HG02852 (cell line): ENCODE results near the gene MEF2A.

Source experiments
- ATAC-seq: cut with Tn5 transposase; IDR thresholded peaks from one replicate; pipeline ENCODE4 v1.9.1; 2021; ENCODE audit warnings: mild to moderate bottlenecking, moderate library complexity; ENCODE audit not compliant: unreplicated experiment

The MEF2A gene

GRCh38 chr15:99702895-99703602 lies 137.3 kb downstream of the MEF2A start:
- ATAC-seq: no peak

GRCh38 chr15:99703603-99704443 lies 138.0 kb downstream of the MEF2A start:
- ATAC-seq: peak; percentile 63

GRCh38 chr15:99704444-99704838 lies 138.7 kb downstream of the MEF2A start:
- peak; percentile 67 for ATAC-seq

- ATAC-seq: no peak
Measured at GRCh38 chr15:99706557-99707303, 140.9 kb downstream of the MEF2A start.

- ATAC-seq: no peak
Measured at GRCh38 chr15:99707473-99708270, 141.9 kb downstream of the MEF2A start.

GRCh38 chr15:99708563-99708962 lies 142.8 kb downstream of the MEF2A start:
- no peak for ATAC-seq

GRCh38 chr15:99709243-99709986 lies 143.6 kb downstream of the MEF2A start:
- ATAC-seq: no peak

GRCh38 chr15:99711625-99712024 lies 145.8 kb downstream of the MEF2A start:
- ATAC-seq: no peak

- ATAC-seq: no peak
Measured at GRCh38 chr15:99712415-99712814, 146.6 kb downstream of the MEF2A start.

GRCh38 chr15:99716540-99717095 lies 150.8 kb downstream of the MEF2A start:
- no peak for ATAC-seq

GRCh38 chr15:99717161-99718009 lies 151.6 kb downstream of the MEF2A start:
- peak; percentile 41 for ATAC-seq

GRCh38 chr15:99718421-99718820 lies 152.6 kb downstream of the MEF2A start:
- no peak for ATAC-seq

- peak; percentile 77 for ATAC-seq
Measured at GRCh38 chr15:99719096-99719541, 153.3 kb downstream of the MEF2A start.

GRCh38 chr15:99720533-99720932 lies 154.7 kb downstream of the MEF2A start:
- ATAC-seq: no peak

- no peak for ATAC-seq
Measured at GRCh38 chr15:99721104-99721778, 155.5 kb downstream of the MEF2A start.

GRCh38 chr15:99721896-99722295 lies 156.1 kb downstream of the MEF2A start:
- no peak for ATAC-seq

- no peak for ATAC-seq
Measured at GRCh38 chr15:99722406-99722805, 156.6 kb downstream of the MEF2A start.

- no peak for ATAC-seq
Measured at GRCh38 chr15:99726333-99726732, 160.5 kb downstream of the MEF2A start.
